Sigmoid colon (tissue), 4 donors: Measurements from ENCODE around the gene CDKL1.

ENCODE experiments used
- CTCF ChIP-seq, 4 experiments: fragments of 450-650 bp in 3 of 4; fragments of 200-600 bp in 1 of 4; IDR thresholded peaks; one replicate each; pipeline ENCODE4 v1.5.1; 2016 to 2019; ENCODE audit warnings: antibody characterized with exemption in 4 of 4, mild to moderate bottlenecking in 3 of 4, moderate library complexity in 2 of 4
- POLR2AphosphoS5 ChIP-seq, 4 donors: sonication (generic); formaldehyde crosslinking; IDR thresholded peaks; one replicate each; pipeline ENCODE4 v1.6.1; 2017; ENCODE audit warnings: antibody characterized with exemption in 4 of 4

GRCh38 chr14:50319293-50319692 lies 77.4 kb downstream of the CDKL1 start:
- no peak for TF ChIP-seq CTCF (IDR thresholded peaks at IDR 0.05)
- TF ChIP-seq POLR2AphosphoS5 (IDR thresholded peaks at IDR 0.05), result no peak
